H54 (cell line): ENCODE results near the gene BCL10.

Experiments
- DNase-seq: peaks from one replicate; pipeline ENCODE4 v3.0.0; 2011; ENCODE audit warnings: low spot score, mixed read lengths; ENCODE audit not compliant: insufficient read length
- FAIRE-seq: peaks from 3 replicates; lab custom pipeline; 2011; peaks lifted over from hg19 to GRCh38; lab: Jason Lieb, UNC
- POLR2A ChIP-seq: IDR thresholded peaks from 2 replicates; pipeline ENCODE4 v1.6.1; 2011; ENCODE audit warnings: low read depth, mild to moderate bottlenecking, low read length

BCL10 gene

DNA sequence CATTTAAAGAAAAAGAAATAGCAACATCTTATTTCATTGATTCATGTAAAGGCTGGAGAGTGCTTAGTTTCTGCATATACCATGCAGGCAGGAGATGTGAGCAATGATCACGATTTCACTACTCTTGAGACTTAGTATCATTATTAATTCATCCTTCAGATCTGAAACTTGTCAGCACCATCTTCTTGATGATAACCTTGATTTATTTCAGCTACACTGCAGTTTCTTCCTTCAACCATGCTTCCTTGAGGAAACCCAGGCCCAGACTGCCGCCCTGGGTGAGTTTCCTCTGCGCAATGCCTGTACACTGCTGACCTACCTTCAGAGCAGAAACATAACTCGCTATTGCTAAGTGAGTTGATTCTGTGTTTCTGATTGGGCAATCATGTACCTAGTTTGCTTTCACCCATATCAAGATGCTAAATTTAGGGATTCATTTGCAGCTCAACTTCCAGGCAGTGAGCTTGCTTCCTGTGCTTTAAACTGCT lies 13.5 kb upstream of the BCL10 start:
- FAIRE-seq = no peak
- no peak for TF ChIP-seq POLR2A

DNA sequence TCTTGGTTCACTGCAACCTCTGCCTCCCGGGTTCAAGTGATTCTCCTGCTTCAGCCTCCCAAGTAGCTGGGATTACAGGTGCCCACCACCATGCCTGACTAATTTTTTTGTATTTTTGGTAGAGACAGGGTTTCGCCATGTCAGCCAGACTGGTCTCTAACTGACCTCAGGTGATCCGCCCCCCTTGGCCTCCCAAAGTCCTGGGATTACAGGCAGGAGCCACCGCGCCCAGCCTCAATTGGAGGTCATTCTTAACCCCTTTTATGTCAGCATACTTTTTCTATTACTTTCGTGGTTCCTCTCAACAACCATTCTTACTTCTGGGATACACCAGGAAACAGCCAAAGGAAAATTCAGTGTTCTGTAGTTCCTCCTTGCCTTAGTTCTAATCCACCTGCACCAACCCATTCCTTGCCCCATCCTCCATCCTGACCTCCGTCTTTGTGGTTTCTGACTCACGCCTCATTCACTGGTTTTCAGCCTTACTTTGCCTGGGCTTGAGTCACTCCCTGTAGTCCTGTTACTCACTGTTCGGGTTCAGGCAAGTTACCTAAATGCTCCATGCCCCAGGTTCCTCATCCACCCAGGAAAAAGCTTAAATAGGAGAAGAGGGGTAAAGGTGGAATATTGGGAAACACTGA lies 12.9 kb upstream of the BCL10 start:
- FAIRE-seq = peak; percentile 97
- TF ChIP-seq POLR2A = no peak
- peak; percentile 42 for DNase-seq

More for the DNA sequence above, 13.5 kb upstream of the BCL10 start:
- DNase-seq = no peak

DNA sequence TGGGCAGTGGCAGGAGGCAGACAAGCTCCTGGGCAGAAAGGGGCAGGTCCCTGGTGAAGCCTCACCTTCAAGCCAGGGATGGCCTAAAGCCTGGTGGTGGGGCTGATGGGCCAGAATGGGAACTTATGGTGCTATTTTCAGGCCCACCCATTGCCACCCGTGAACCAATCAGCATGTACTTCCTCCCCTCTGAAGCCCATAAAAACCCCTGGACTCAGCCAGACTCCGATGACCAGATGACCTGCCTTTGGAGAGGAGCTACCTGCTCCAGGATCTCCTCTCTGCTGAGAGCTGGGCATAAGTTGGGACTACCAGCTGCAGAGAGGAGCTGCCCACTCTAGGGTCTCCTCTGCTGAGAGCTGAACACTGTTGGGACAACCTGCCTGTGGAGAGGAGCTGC lies 7.8 kb upstream of the BCL10 start:
- DNase-seq (no peak), FAIRE-seq (no peak)
- TF ChIP-seq POLR2A = no peak

- no peak for TF ChIP-seq POLR2A
- DNase-seq = no peak
- FAIRE-seq = no peak
Observed at GRCh38 chr1:85283475-85284199, 7.2 kb upstream of the BCL10 start.

GRCh38 chr1:85282424-85282823 lies 6.0 kb upstream of the BCL10 start:
- FAIRE-seq = no peak
- no peak for DNase-seq
- no peak for TF ChIP-seq POLR2A

- FAIRE-seq (no peak), DNase-seq (no peak)
- no peak for TF ChIP-seq POLR2A
Observed at GRCh38 chr1:85280636-85281035, 4.2 kb upstream of the BCL10 start.

DNA sequence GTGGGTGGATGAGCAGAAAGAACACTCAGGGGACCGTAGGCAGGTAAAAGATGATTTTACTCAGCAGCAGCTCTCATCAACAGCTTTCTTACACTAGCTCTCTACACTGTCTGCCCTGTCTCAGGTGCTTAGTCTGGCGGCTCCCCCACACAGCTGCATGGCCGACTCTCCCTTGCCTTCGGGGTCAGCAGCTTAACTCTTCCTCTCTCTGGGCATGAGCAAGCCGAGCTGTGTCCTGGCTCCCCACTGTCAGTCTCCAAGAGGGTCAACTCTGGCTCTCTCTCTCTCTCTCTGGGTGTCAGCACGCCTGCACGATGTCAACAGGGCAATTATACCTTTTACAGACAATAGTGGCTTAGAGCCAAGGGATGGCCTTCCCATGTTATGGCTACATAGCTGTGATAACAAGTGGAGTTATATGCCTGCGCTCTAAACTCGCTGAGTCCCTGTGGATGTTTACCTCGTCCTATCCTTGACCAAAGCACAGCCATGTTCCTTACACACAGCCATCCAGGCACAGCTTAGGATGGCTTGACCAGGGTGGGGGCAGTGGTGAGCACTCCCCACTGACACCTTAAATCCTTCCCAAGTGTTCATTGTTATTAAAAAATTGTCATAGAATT lies 3.1 kb upstream of the BCL10 start:
- FAIRE-seq = no peak
- no peak for TF ChIP-seq POLR2A
- DNase-seq = no peak

GRCh38 chr1:85278853-85279314 lies 2.5 kb upstream of the BCL10 start:
- FAIRE-seq (peak; percentile 96), DNase-seq (peak; percentile 63)
- no peak for TF ChIP-seq POLR2A

- no peak for DNase-seq
- no peak for FAIRE-seq
- no peak for TF ChIP-seq POLR2A
Observed at GRCh38 chr1:85277802-85278201, 1.4 kb upstream of the BCL10 start.

GRCh38 chr1:85276978-85277639 lies 677 bp upstream of the BCL10 start:
- no peak for FAIRE-seq
- TF ChIP-seq POLR2A = no peak
- no peak for DNase-seq

- no peak for FAIRE-seq
- no peak for TF ChIP-seq POLR2A
- DNase-seq = no peak
Observed at GRCh38 chr1:85275701-85276214, 674 bp downstream of the BCL10 start.

DNA sequence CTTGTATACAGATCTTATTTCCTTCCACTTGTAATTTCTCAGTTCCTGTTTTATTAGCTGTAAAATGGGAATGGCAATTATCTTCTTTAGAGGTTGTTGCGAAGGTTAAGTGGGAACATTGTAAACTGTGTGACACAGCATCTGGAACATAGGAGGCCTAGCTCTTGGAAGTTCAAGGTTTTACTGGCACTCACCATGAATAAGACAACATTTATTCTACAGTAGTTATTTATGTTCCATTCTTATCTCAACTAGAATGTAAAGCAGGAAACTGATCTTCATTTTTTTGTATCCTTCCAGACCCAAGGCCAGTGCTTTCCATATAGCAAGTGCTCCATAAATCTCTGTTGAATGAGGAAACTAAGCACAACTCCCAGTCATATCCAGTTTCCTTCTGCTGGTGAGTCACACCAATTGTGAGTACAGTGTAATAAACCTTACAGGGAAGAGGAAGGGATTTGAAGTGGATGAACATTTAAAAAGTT lies 1.4 kb downstream of the BCL10 start:
- TF ChIP-seq POLR2A = no peak
- no peak for DNase-seq
- peak; percentile 87 for FAIRE-seq

GRCh38 chr1:85273397-85273796 lies 3.0 kb downstream of the BCL10 start:
- no peak for FAIRE-seq
- no peak for TF ChIP-seq POLR2A
- DNase-seq = no peak
